Stimulated activated CD4-positive, alpha-beta T cell treated with anti-CD3 and anti-CD28 coated beads, TNF-alpha, amount 100 ng/mL, for 24 hours (primary cell): ENCODE data around the gene TYW5.

Experiments used
- DNase-seq, 3 experiments: peaks; one replicate each; pipeline ENCODE4 v3.0.0-alpha.2; 2020; ENCODE audit warnings: low read depth in 3 of 3

Gene TYW5, protein sequence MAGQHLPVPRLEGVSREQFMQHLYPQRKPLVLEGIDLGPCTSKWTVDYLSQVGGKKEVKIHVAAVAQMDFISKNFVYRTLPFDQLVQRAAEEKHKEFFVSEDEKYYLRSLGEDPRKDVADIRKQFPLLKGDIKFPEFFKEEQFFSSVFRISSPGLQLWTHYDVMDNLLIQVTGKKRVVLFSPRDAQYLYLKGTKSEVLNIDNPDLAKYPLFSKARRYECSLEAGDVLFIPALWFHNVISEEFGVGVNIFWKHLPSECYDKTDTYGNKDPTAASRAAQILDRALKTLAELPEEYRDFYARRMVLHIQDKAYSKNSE

DNA sequence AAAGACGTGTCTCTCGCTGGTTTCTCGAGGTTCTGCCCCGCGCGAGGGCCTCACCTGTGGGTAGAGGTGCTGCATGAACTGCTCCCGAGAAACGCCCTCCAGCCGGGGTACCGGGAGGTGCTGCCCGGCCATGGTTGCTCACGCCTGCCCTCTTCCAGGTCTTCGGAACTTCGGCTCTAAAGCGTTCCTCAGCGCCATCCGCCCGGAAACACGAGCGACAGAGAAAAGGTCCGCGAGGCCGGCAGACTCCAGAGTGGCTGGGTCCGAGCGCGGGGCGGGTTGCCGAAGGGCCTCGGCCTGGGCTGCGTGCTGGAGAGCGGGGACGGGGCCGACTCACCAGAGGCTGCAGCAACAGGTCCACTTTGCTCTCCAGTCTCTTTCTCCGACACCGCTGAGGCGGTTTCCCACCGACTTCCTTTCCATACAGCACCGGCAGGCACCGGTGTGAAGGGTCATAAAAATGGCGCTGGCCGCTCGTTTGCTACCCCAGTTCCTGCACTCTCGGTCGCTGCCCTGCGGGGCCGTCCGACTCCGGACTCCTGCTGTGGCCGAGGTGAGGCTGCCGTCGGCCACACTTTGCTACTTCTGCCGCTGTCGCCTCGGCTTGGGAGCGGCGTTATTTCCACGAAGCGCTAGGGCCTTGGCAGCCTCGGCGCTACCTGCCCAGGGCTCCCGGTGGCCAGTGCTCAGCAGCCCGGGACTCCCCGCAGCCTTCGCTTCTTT, at the start of gene TYW5, which contains the start of gene MAIP1:
TYW5 (minus strand) TSS at position 153 of the 723 bp plus-strand sequence; CDS start at position 132, 21 bp downstream.
MAIP1 (plus strand) TSS at position 244 of the 723 bp plus-strand sequence; CDS start at position 461, 217 bp downstream.
- peak; percentile 67 to 79 (median 67) for DNase-seq

DNA sequence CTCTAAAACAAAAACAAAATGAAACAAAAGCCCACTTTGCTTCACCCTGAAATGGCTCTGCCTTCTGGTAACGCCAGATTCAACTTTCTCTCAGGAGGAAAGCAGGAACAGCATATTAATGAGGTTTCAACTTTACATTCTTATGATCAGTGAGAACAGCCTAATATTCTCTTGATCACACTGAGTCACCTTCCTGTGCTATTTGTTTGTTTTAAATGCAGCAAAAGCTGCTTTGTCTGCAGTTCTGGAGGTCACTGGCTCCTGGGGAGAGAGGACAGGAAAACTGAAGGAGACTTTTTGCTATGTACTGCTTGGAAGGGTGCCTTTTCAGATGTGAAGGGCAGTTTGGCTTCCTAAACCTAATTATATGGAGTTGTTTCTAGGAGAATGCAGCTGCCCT, 48.2 kb upstream of the TYW5 start:
- DNase-seq: no peak

DNA sequence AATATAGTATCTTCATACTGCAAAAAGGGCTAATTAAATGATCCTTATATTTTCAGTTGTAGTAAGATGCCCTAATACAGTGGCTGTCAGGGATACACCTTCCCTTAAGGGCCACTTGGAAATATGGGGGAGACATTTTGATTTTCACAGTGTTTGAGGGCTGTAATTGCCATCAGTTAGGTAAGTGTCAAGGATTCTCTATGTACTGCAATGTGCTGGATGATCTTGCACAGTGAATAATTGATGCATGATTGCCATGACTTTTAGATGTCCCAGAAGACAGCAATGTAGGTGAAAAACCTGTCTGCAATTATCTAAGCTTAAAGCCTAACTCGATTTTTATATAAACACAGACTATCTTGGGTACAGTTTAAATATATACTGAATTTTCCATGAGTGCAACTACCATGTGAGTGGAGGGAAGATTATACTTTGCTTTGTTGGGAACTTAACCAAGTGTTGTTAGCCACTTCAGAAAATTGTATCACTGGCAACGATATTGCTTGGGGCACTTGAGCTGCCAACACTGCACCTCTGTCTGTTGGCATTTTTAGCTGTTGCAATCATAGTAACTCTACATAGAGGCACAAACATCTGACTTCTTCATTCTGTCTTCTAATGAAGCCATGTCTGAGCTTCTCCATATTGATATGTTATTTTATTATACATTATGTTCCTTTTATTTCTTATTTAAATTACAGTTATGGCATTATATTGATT, 45.3 kb upstream of the TYW5 start:
- no peak for DNase-seq

DNA sequence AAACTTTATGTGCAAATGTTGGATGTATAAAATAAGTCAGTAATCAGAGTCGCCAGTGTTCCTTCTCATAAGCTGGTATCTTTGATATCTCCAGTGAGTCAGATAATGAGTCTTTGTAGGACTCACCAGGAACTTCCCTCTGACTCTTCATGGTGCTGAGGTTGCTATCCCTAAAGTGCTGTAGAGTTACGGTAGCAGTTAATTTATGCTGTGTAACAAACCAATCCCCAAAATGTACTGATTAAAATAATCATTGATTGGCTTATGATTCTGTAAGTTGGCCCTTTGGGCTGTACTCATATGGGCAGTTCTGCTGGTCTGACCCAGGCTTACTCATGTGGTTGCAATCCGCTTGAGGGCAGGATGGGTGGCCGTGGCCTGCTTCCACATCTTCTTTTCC, 43.9 kb upstream of the TYW5 start:
- no peak for DNase-seq

DNA sequence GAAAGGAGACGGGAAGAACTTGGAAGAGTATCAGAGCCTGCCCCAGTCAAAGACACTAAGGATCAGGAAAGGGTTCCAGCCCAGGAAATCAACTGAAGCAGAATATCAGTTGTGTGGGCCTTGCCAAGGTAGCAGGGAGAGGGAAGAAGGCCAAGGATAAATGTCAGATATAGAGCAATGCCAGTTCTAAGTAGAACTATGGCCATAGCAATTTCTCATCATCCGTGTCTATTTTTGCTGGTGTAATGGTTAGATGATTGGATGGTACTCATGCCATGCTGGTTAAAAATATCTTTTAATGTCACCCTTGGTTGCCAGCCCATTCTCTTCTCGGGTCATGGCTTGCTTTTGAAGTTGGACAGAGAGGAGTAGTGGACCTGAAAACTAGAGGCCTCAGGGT, 42.0 kb upstream of the TYW5 start:
- DNase-seq: no peak

DNA sequence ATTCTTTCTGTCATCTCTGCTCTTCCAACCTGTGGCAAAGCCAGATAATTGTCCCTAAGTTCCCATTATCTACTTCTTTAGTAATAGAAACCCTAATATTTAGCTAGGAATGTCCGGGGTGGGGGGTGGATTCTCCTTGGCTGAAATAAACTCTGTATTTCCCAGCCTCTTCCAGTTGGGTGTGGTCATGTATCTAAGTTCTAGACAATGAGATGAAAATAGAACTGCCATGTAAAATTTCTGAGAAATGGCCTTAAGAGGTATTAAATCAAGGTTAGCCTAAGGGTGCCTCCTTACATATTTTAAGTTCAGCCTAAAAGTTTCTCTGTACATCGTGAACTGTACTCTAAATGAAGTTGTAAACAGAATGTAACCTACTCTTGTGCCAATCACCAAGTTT, 39.6 kb upstream of the TYW5 start:
- no peak for DNase-seq

DNA sequence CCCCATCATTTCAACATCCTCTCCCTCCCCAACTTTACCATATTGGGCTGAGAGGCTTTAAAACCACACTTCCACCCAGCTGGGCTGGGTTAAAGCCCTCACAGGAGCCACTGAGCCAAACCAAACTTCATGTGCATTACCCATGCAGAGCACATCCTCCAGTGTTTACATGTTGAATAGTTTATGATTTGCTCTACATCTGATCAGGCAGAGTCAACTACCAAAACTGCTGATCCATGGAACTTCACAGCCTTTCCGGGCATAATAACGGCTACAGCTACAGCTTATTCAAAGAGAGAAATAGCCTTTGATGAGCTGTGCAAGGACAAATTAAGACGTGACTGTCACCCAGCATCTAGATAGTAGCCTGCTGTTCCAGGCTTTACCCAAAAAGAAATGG, 39.1 kb upstream of the TYW5 start:
- no peak for DNase-seq

DNA sequence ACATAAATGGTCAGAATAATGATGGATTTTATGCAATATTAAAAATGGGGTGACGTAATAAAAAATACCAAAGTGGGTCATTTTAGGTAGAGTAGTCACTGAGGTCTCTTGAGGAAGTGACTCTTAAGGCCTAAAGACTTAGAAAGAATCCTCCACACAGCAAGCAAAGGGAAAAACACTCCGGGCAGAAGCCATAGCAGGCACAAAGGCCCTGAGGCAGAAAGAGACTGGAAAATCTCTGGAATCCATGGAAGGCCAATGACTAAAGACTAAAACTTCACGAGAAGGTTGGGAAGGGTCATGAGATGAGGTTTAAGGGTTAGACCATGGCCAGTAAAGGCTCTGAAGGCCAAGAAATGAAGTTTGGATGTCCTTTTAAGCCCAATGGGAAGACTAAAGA, 37.0 kb upstream of the TYW5 start:
- no peak for DNase-seq

DNA sequence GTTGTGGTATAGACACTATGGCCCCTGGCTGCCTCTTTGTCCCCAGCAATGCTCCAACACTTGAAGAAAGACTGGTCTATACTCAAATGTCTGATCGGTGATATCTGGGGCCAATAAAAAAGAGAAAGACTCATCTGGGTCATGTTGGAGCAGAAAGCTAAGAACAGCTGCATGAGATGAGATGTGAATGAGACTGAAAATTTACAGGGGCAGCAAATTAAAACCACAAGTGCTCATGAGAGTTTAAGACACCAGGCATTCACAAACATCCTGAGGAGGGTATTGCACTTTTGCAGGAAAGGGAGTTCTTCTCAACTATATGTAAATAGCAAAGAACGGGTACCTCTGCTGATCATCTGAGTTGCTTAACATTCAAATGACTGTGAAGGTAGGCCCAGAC, 36.4 kb upstream of the TYW5 start:
- DNase-seq: no peak

DNA sequence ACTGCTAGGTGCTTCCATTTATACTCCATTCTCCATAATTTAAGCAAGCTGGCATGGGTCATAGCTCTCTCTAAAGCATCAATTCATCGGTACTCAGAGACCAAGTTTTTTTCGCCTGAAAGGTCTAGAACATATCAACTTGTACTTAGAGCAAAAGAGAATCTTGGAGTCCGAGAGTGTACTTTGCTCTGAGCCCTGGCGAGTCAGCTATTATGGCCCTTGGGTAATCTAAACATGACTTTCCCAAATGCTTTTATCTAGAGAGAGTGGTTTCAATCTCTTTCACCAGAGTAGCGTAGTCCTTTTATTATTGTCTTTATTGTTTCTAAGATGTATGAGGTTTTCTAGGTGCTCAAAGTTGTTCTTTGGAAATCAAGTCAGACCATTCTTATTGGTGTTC, 34.5 kb upstream of the TYW5 start:
- no peak for DNase-seq

DNA sequence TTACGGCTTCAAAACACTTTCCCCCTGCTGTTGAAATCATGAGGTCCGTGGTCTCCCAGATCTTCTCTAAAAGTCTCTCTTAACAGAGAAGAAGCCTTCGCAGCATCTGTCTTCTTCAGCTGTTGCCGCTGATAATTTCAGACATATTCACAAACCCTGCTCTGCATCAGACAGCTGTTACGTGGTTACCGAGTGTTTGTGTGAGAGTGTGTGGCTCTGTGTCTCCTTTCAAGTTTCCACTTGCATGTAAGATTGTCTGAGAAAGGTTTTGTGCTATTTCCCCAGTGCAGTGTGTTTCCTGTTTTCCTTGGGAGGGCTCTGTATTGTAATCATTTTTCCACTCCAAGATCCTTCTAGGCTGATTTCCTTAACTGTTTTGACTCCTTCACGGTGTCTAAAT, 32.9 kb upstream of the TYW5 start:
- DNase-seq: no peak

DNA sequence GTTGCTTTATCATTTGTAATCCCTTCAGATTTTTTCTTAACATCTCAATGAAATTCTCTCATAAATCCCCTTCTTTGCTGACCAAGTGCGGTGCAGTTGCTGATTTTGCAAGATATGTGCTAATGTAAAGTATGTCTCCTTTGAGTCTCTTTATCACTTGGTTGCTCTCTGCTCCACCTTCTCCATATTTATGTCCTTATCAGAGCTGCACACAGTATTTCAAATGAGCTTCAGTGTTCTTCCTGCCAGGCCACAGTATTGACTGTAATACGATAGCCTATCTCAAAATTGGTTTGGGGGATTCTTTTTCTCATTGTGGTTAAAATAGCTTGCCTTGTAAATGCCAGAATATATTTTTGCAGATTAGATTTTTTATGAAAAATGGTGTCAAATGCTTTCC, 32.3 kb upstream of the TYW5 start:
- DNase-seq: no peak

DNA sequence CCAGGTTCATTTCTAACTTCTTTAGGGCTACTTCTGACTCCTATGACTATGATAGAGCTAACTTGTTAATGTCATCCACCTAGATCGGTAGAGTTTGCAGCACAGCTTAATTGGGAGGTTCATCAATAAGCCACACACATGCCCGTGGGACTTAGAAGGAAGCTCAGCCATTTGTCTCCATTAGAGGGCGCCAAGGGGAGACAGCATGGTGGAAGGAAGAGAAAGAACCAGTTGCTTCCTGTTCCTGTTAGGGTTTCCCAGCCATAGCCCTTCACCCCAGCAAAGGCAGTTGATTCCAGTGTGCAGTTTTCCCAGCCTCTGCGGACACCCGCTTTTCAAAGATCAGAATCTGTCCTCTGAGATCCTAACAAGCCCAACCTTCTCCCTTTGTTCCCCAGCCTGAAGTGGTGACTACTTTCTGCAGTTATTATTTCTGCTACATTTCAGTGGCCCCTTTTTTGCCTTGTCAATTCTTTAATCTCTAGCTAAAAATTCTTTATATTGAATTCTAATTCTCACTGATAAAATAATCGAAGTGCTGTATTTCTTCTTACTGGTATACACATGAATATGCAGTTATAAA, 30.4 kb upstream of the TYW5 start:
- DNase-seq: peak; percentile 14 to 55 (median 25)

DNA sequence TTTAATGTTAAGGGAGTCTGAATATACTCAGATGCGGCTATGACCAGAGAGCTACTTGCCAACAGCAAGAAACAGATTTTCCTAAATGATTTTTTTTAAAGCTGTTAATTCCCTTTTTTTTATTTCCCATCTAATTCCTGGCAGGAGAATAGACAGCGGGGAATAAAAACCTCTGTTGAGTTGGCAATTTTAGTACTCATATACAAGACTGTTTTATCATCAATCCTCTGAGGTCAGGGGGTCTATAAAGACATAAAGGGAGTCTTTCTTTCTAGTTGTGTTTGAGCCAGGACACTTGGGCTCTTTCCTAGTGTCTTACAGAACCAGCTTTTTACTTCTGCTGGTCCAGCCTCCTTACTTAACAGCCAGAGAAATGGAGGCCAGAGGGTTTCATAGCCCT, 29.5 kb upstream of the TYW5 start:
- DNase-seq: no peak

DNA sequence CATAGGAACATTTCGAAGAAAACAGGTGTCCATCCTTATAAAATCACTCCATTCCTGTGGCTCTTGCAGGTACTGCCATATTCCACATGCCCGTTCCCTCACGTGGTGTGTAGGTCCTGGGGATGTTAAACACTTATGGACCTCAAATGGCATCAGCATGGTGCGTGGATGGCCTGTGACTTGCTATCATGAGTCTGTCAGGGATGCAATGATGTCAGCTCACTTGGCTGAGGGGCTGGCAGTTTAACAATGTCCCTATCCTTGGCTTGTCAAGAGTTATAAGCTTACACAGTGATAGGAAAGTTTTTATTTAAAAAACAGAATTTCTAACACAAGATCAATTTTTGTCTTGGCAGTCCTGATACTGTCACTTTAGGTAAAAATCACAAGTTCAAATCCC, 28.9 kb upstream of the TYW5 start:
- no peak for DNase-seq

DNA sequence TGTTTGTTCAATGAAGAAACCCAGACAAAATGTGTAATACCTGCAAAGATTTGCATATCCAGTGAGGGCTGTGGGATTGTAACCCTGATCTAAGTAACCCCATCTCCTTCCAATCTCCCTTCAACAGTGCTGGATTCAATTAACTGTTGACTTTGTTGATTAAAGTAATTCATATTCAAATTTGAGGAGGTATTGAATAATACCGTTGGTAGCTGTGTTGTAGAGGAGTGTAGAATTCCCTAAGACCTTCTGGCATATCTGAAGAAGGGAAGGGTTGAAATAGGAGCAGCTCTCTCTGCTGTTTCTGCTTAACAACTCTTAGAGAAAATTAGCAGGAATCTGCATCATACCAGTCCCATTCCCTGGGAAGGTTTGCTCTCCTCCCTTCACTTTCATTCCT, 28.2 kb upstream of the TYW5 start:
- no peak for DNase-seq

DNA sequence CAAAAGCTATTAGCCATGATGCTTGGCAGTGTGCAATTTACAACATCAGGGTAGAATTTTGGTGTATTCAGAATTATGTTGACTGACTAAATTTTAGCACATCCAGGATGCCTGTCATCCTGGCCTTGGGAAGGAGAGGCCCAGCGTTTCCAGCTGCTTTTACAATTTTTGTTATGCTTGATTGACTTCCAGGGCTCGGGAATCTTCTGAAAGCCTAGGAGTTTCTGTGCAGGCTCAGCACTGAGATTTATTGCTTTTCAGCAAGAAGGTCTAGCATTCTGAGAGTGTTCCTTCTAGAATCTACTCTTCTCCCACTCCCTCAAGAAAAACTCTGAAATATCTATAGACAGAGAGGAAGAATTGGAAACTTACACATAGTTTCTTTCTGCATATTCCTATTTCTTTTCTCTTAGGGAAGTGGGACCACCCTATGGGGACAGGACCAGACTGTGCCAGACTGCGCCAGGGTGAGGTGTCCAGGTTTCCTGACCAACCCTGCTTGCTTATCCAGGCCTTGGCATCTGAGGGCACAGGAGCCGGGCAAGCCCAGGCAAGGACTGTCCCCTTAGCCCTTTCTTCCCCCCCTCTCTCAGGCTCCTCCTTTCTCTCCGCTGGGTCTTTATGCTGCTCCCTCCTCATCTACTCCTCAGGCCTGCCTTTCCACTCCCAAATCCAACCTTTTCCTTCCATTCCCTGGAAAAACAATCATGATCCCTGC, 27.0 kb upstream of the TYW5 start:
- no peak for DNase-seq

DNA sequence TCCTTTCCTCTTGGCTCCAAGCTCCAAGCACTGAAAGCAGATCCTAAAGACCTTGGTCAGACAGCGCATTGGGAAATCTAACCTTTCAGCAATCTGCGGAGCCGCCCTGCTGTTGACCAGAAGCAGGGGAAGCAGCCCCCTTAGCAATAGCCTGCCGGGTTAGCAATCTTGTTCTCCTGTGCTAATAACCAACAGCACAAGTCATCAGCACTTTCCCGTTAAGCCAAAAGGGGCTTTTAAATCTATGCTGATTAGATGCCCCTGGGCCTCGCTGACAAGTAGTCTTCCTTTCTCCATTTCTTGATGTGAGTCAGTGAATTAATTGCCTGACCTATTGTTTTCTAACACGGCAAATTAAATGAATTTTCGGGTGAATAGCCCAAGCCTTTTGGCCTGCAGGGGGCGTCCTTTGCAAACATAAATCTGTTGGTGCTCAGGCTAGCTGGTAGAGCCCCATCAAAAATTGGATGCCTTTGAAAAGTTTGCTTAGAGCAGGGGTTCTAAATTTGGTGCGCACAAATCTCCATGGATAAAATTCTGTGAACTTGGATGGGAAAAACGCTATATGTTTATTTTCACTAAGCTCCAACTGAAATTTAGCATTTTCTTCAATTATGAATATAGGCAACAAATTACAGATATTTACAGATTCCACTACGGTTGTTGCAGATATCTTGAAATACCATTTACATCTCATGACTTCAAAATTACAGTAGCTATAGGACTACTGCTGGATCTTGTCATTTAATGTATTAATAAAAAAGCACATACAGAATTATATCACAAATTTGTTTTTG, 24.7 kb upstream of the TYW5 start:
- peak; percentile 60 to 79 (median 75) for DNase-seq

DNA sequence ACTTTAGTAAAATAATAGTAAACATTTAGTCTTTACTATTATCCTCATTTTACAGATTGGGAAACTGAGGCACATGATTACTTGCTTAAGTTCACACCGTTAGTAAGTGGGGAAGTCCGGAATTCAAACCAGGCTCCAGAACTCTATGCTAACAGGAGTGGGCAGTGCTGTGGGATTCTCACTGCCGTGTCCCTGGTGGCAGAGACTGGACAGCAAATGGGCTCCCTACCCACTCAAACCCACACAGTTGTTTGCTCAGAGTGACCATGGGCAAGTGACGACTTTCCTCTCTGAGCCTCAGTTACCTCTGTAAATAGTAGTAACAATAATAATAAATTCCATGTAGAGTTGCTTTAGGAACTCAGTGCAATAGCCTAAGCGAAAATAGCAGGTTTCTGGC, 24.1 kb upstream of the TYW5 start:
- DNase-seq: no peak

DNA sequence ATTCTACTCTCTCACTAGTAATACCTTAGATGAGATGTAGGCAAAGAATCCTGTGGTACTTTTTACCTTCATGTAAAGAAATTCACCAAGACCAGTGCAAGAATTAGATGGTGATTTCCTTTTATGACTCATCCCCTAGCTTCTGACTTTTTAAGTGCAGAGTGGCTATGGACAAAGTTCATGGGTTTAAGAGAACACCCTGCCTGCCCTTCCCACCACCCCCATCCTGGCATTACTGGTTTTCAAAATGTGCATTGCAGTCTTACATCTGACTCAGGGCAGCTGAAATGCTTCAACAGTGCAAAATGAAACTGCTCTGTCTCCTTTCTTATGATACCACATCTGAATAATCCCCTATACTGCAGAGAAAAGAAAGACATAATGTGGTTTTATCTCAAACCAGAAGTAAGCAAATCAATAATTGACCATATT, 22.7 kb upstream of the TYW5 start:
- peak in 1 of 3 experiments; percentile 30 for DNase-seq
